ENCODE measurements around the gene OVOL1.
"Not testable (repeated sequence)": the region's sequence is repeated elsewhere in the genome, so short reads cannot be mapped to it uniquely, and the experiment has no call there.

DNA sequence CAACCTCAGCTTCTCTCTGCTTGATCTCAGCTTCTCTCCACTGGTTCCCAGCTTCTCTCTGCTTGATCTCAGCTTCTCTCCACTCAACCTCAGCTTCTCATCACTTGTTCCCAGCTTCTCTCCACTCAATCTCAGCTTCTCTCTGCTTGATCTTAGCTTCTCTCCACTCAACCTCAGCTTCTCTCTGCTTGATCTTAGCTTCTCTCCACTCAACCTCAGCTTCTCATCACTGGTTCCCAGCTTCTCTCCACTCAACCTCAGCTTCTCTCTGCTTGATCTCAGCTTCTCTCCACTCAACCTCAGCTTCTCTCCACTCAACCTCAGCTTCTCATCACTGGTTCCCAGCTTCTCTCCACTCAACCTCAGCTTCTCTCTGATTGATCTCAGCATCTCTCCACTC is 45.4 kb downstream of the OVOL1 start:
- TF ChIP-seq, protein P1, sequence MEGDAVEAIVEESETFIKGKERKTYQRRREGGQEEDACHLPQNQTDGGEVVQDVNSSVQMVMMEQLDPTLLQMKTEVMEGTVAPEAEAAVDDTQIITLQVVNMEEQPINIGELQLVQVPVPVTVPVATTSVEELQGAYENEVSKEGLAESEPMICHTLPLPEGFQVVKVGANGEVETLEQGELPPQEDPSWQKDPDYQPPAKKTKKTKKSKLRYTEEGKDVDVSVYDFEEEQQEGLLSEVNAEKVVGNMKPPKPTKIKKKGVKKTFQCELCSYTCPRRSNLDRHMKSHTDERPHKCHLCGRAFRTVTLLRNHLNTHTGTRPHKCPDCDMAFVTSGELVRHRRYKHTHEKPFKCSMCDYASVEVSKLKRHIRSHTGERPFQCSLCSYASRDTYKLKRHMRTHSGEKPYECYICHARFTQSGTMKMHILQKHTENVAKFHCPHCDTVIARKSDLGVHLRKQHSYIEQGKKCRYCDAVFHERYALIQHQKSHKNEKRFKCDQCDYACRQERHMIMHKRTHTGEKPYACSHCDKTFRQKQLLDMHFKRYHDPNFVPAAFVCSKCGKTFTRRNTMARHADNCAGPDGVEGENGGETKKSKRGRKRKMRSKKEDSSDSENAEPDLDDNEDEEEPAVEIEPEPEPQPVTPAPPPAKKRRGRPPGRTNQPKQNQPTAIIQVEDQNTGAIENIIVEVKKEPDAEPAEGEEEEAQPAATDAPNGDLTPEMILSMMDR (IDR thresholded peaks at IDR 0.05): not testable (repeated sequence)
- not testable (repeated sequence) for TF ChIP-seq POLR2A (IDR thresholded peaks at IDR 0.05)

All from uterus (tissue), 2 donors.